Measurements from ENCODE around the gene NUPR2. TPM values are rescaled to one million over a fixed set of nuclear protein-coding genes. Genes with fewer than 3 reads are reported as not detected.
A peak's percentile ranks its signal among the peaks of the same experiment; 100 is the strongest.
"Not testable (repeated sequence)": the region's sequence is repeated elsewhere in the genome, so short reads cannot be mapped to it uniquely, and the experiment has no call there.

Gene NUPR2
- total and polyA plus RNA-seq, 2 donors from 2014 or later = 10.3 to 39.6 TPM

- no peak overlapping the region for H3K9ac ChIP-seq (ENCODE audit: low read length in 3 of 3)
- peaks cover 2 to 3% (median 2%) of the 10 kb centered on the region in 3 donors for H3K36me3 ChIP-seq (ENCODE audit: control insufficient read depth in 2 of 3, insufficient read depth in 3 of 3, low read length in 3 of 3)
- no peak for DNase-seq
- no peak for TF ChIP-seq CTCF (IDR thresholded peaks at IDR 0.05; ENCODE audit: borderline replicate concordance, extremely low read depth, insufficient read depth)
- H3K4me1 ChIP-seq (ENCODE audit: control insufficient read depth in 2 of 3, insufficient read depth in 2 of 3, low read depth in 1 of 3, low read length in 3 of 3) = peaks cover 0 to 4% (median 0%) of the 10 kb centered on the region in 3 donors
- no peak overlapping the region for H3K27ac ChIP-seq (ENCODE audit: low read depth in 2 of 2, low read length in 2 of 2)
- no peaks in the 10 kb centered on the region for H3K9me3 ChIP-seq (ENCODE audit: control insufficient read depth in 2 of 3, insufficient read depth in 1 of 3, low read length in 3 of 3)
- no peak for FAIRE-seq
- H3K4me3 ChIP-seq (ENCODE audit: low read length in 3 of 3) = no peak overlapping the region
- no peaks in the 10 kb centered on the region for H3K27me3 ChIP-seq (ENCODE audit: control insufficient read depth, insufficient read depth, low read length)
- intact Hi-C loops (cut with DNase I) = no loop called here
Measured at GRCh38 chr7:56077681-56078080, 38.5 kb downstream of the NUPR2 start.

- no peaks in the 10 kb centered on the region for H3K9me3 ChIP-seq (ENCODE audit: control insufficient read depth in 2 of 3, insufficient read depth in 1 of 3, low read length in 3 of 3)
- DNase-seq (peak; percentile 89 to 93 (median 92)), FAIRE-seq (peak; percentile 56)
- no peak overlapping the region for H3K4me3 ChIP-seq (ENCODE audit: low read length in 3 of 3)
- no peaks in the 10 kb centered on the region for H3K27me3 ChIP-seq (ENCODE audit: control insufficient read depth, insufficient read depth, low read length)
- no peak overlapping the region for H3K27ac ChIP-seq (ENCODE audit: low read depth in 2 of 2, low read length in 2 of 2)
- peaks cover 2 to 9% (median 5%) of the 10 kb centered on the region in 3 donors for H3K36me3 ChIP-seq (ENCODE audit: control insufficient read depth in 2 of 3, insufficient read depth in 3 of 3, low read length in 3 of 3)
- peak; percentile 93 for TF ChIP-seq CTCF (IDR thresholded peaks at IDR 0.05; ENCODE audit: borderline replicate concordance, extremely low read depth, insufficient read depth)
- peak overlapping the region in 1 of 3 donors; percentile 58 for H3K9ac ChIP-seq (ENCODE audit: low read length in 3 of 3)
- peaks cover 0 to 3% (median 0%) of the 10 kb centered on the region in 3 donors for H3K4me1 ChIP-seq (ENCODE audit: control insufficient read depth in 2 of 3, insufficient read depth in 2 of 3, low read depth in 1 of 3, low read length in 3 of 3)
- intact Hi-C loops (cut with DNase I) = no loop called here
Measured at GRCh38 chr7:56074371-56074791, 41.8 kb downstream of the NUPR2 start.

GRCh38 chr7:56066376-56066775 lies 49.8 kb downstream of the NUPR2 start:
- H3K27ac ChIP-seq (ENCODE audit: low read depth in 2 of 2, low read length in 2 of 2); H3K9ac ChIP-seq (ENCODE audit: low read length in 3 of 3); H3K9me3 ChIP-seq (ENCODE audit: control insufficient read depth in 2 of 3, insufficient read depth in 1 of 3, low read length in 3 of 3); H3K4me3 ChIP-seq (ENCODE audit: low read length in 3 of 3); H3K4me1 ChIP-seq (ENCODE audit: control insufficient read depth in 2 of 3, insufficient read depth in 2 of 3, low read depth in 1 of 3, low read length in 3 of 3); H3K27me3 ChIP-seq (ENCODE audit: control insufficient read depth, insufficient read depth, low read length); FAIRE-seq; DNase-seq; intact Hi-C loops (cut with DNase I): not testable (repeated sequence)
- peaks cover 4 to 22% (median 16%) of the 10 kb centered on the region in 3 donors for H3K36me3 ChIP-seq (ENCODE audit: control insufficient read depth in 2 of 3, insufficient read depth in 3 of 3, low read length in 3 of 3)

Other genes starting within 250 kb of the NUPR2 start
- 5.3 TPM for gene ZNF713, start 229.0 kb downstream of the NUPR2 start, total RNA-seq
- 7.1 TPM for gene ZNF713, start 229.0 kb downstream of the NUPR2 start, polyA plus RNA-seq (ENCODE audit: insufficient read depth, low read depth, low replicate concordance)
- gene MRPS17, start 164.5 kb downstream of the NUPR2 start, total RNA-seq = 12.5 TPM
- gene MRPS17, start 164.5 kb downstream of the NUPR2 start, polyA plus RNA-seq (ENCODE audit: insufficient read depth, low read depth, low replicate concordance) = 26.8 TPM
- 64.4 TPM for gene NIPSNAP2, start 151.8 kb downstream of the NUPR2 start, total RNA-seq
- 60.3 TPM for gene NIPSNAP2, start 151.8 kb downstream of the NUPR2 start, polyA plus RNA-seq (ENCODE audit: insufficient read depth, low read depth, low replicate concordance)
- gene PSPH, start 65.0 kb downstream of the NUPR2 start, total RNA-seq = 9.0 TPM
- gene PSPH, start 65.0 kb downstream of the NUPR2 start, polyA plus RNA-seq (ENCODE audit: insufficient read depth, low read depth, low replicate concordance) = 17.8 TPM
- 92.8 TPM for gene CCT6A, start 64.7 kb downstream of the NUPR2 start, total RNA-seq
- 124 TPM for gene CCT6A, start 64.7 kb downstream of the NUPR2 start, polyA plus RNA-seq (ENCODE audit: insufficient read depth, low read depth, low replicate concordance)
- gene SUMF2, start 52.1 kb downstream of the NUPR2 start, total RNA-seq = 202 TPM
- 175 TPM for gene SUMF2, start 52.1 kb downstream of the NUPR2 start, polyA plus RNA-seq (ENCODE audit: insufficient read depth, low read depth, low replicate concordance)
- gene PHKG1, start 23.5 kb downstream of the NUPR2 start, total RNA-seq = 0.91 TPM
- gene PHKG1, start 23.5 kb downstream of the NUPR2 start, polyA plus RNA-seq (ENCODE audit: insufficient read depth, low read depth, low replicate concordance) = not detected
- 261 TPM for gene CHCHD2, start 9.9 kb downstream of the NUPR2 start, total RNA-seq
- gene CHCHD2, start 9.9 kb downstream of the NUPR2 start, polyA plus RNA-seq (ENCODE audit: insufficient read depth, low read depth, low replicate concordance) = 763 TPM

Measured in kidney (tissue), 14 donors.